Dedifferentiated amniotic fluid mesenchymal stem cell (primary cell): ENCODE data around the gene SDC3.

ENCODE experiments used
- DNase-seq: peaks from one replicate; pipeline ENCODE4 v3.0.0-alpha.2; 2016; ENCODE audit errors: extremely low spot score

Gene SDC3

GRCh38 chr1:30848130-30848529 lies 60.4 kb downstream of the SDC3 start:
- DNase-seq: no peak

GRCh38 chr1:30847358-30847972 lies 61.1 kb downstream of the SDC3 start:
- no peak for DNase-seq

- DNase-seq: no peak
Observed at GRCh38 chr1:30846587-30846986, 62.0 kb downstream of the SDC3 start.

DNA sequence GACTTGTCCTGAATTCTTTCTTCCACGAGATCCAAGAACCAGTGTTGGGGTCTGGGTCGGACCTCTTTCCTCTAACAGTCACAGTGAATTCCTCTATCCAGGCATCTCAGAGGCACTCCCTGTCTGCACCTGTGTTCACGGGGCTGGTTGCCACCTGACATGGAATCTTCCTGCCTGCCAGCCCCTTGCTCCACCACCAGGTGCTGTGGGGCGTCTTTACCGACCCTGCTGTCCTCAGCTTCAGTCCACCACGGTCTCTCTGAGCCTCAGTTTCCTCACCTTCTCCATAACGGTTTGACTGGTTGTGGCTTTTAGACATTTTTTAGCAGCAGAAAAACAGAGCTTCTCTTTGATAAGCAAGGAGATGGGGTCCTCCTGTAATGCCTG lies 62.7 kb downstream of the SDC3 start:
- no peak for DNase-seq

- DNase-seq: no peak
Observed at GRCh38 chr1:30845237-30845903, 63.2 kb downstream of the SDC3 start.

DNA sequence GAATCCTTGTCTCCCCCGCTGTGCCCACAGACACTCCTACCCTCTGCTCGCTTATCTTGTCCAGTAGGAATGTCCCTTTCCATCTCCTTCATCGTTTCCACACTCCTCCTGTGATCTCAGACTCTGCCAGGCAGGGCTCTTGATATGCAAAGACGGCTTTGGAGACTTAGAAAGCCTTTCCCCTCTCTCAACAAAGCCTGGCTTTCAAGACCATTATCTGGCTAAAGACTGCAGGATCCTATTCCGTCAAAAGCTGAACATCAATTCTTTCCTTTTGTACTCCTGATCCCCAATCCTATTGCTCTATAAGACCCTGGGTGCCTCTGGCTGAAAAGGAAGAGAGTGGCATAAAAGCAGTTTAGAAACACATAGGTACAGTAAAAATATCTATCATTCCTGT lies 63.9 kb downstream of the SDC3 start:
- no peak for DNase-seq

GRCh38 chr1:30842697-30843354 lies 65.7 kb downstream of the SDC3 start:
- no peak for DNase-seq

- DNase-seq: no peak
Observed at GRCh38 chr1:30840904-30841598, 67.5 kb downstream of the SDC3 start.

DNA sequence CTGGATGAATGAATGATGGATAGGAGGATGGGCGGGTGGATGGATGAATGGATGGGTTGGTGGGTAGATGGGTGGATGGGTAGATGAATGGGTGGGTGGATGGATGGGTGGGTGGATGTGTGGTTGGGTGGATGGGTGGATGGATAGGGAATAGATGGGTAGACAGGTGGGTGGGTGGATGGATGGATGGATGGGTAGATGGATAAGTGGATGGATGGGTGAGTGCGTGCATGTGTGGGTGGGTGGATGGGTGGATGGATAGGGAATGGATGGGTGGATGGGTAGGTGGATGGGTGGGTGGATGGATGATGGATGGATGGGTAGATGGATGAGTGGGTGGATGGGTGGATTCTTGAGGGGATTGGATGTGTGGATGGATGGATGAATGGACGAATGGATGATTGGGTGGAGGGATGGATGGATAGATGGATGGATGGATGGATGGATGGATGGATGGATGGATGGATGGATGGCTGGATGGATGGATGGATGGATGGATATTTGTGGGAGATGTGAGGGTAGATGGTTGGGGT lies 68.7 kb downstream of the SDC3 start:
- no peak for DNase-seq

GRCh38 chr1:30838996-30839395 lies 69.6 kb downstream of the SDC3 start:
- DNase-seq: no peak

DNA sequence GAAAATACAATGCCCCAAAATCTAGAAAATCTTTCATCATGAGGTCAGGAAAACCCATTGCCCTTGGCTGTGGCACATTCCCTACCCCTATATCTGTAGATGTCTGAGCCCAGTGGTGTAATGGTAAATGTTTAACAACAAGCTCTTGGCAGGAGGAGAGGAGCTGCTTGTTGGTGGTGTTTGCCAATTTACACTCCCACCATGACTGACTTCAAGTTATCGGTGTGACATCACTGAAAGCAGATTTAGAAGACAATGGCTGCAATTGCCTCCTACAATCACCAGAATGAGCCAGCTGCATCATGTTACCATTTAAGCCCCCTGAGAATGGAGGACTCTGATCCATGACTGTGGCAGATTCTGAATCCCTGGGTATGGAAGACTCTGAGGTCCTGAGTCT lies 70.9 kb downstream of the SDC3 start:
- no peak for DNase-seq

- DNase-seq: no peak
Observed at GRCh38 chr1:30834253-30834652, 74.3 kb downstream of the SDC3 start.

DNA sequence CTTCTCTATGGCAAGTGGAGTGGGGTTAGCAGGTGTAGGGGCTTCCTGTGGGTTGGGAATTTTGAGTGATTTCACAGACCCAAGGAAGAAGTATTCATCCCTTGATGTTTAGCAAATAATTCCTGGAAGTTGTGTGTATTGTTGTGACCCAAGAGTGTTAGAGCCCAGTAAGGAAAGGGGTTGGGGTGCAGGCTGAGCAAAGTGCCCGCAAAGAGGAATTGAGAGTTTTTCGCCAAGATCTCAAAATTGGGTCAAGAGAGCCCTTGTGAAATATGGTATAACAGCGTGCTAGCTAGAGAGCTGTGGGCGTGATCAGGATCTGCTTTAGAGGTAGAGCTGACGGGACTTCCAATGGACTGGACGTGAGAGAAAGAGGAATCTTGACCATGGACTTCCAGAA lies 78.0 kb downstream of the SDC3 start:
- no peak for DNase-seq

GRCh38 chr1:30829889-30830288 lies 78.7 kb downstream of the SDC3 start:
- no peak for DNase-seq

- no peak for DNase-seq
Observed at GRCh38 chr1:30824736-30825429, 83.7 kb downstream of the SDC3 start.

GRCh38 chr1:30823969-30824735 lies 84.4 kb downstream of the SDC3 start:
- DNase-seq: peak; percentile 99

DNA sequence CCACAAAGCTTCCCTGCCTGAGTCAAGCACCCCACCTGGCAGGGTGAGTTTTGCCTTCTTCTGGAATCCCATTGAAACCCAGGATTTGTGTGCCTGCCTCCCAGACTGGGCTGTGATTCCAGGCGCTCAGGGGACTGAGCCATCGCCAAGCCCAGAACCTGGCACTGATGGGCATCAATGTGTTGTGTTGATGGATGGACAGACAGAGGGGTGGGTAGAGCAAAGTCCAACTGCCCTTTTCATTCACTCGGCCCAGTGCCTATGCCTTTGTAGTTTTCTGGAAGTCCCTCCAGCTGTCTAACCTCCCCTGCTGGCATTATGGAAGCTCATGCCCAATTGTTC lies 85.0 kb downstream of the SDC3 start:
- no peak for DNase-seq

DNA sequence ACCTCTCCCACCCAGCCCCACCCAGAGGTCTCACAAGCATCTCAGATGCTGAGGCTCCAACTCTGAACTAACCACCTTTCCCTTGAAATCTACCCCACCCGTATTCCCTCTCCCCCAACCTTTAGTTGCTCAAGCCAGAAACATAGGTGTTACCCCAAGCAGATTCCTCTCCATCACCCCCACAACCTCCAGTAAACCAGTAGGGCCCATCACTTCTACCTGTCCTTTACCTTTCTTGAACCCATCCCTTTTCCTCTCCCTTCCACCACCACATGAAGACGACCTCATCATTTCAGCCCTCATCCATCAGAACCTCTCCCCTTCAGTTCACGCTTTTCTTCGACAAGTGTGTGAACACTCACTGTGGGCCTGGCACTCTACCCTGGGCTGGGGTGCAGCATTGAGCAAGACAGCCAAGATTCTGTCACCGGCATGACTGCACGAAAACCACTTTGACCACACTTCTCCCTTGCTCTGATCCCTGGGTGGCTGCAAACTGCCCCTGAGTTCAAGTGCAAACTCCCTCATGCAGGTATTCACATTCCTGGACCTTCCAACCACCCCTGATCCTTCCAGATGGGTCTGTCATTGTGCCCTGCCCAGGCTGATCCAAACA lies 85.5 kb downstream of the SDC3 start:
- DNase-seq: no peak

GRCh38 chr1:30822006-30822405 lies 86.6 kb downstream of the SDC3 start:
- DNase-seq: no peak

GRCh38 chr1:30820299-30820698 lies 88.3 kb downstream of the SDC3 start:
- no peak for DNase-seq
